GM19455 (cell line): ENCODE measurements around the gene PRKAR1B.
"Not testable (repeated sequence)": the region's sequence is repeated elsewhere in the genome, so short reads cannot be mapped to it uniquely, and the experiment has no call there.

Source experiments
- ATAC-seq: cut with Tn5 transposase; IDR thresholded peaks from one replicate; pipeline ENCODE4 v1.9.1; 2021; ENCODE audit not compliant: unreplicated experiment

PRKAR1B gene

DNA sequence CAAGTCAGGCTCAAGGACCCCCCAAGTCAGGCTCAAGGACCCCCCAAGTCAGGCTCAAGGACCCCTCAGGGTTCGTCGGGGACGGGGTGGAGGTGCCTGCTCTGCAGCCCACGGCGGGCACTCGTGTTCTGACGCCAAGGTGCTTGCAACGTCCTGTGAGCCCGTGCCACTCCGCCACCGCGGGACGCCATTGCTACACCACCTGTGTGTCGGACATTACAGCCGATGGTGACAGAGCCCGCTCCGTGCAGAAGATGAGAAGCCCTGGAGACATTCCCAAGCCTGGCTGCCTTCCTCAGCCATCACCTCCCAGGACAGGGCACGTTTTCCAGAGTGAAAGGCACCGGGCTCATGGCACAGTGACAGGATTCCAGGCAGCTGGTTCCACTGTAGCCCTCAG lies 98.3 kb downstream of the PRKAR1B start:
- no peak for ATAC-seq

DNA sequence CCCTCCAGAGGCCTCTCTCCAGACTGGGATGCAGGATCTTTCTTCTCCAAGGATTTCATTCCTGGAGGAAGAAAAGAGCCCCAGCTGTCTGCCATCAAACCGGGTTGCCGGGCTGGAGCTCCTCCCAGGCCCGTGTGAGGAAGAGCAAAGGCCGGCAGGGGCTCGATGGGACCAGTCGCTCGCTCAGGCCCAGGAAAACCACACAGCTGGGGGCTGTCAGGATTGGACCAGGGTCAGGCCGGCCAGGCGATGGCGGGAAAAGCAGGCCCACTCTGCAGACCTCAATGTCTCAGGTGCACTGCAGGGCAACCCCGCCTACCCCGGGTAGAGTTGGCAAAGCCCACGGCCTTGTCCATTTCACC lies 98.7 kb downstream of the PRKAR1B start:
- ATAC-seq, result no peak

DNA sequence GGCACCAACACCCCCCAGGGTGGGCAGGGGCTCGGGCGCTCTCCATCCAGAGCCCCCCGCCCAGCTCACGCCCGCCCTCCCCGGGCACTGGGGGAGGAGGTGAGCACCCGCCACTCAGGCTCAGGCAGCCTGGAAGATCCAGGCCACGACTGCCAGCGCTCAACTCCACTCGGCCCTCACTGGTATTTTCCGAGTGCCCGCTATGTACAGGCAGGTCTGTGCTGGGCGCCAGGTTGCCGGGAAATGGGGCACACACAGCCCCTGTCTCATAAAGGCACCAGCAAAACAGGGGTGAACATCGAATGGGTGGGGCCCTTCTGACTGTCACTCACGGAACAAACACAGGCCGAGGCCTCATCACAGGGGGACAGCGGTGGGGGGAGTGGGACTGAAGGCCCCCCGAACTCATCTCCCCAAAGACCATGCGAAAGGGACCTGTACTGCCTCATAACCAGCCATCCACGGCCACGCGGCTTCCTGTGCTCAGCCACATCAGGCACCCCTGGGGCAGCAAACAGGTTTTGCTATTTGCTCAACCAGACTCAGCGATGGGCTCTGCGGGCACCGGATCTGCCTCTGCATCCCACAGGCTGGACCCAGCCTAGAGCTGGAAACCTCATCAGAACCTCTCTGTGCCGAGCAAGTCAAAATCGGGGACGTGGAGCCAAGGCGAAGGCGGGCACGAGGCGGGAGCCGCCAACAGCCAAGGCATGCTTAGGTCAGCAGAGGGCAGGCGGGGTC lies 99.2 kb downstream of the PRKAR1B start:
- no peak for ATAC-seq

DNA sequence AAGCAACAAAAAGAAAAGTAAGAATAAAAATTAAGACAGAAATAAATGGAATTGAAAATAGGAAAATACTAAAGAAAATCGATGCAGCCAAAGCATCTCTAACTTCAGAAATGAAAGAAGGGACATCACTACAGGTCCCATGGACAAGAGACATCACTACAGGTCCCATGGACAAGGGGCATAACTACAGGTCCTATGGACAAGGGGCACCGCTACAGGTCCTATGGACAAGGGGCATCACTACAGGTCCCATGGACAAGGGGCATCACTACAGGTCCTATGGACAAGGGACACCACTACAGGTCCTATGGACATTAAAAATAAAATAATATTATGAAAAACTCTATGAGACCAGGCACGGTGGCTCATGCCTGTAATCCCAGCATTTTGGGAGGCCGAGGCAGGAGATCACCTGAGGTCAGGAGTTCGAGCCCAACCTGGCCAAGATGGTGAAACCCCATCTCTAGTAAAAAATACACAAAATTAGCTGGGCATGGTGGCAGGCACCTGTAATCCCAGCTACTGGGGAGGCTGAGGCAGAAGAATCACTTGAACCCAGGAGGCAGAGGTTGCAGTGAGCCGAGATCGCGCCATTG lies 101.6 kb downstream of the PRKAR1B start:
- ATAC-seq, result no peak

DNA sequence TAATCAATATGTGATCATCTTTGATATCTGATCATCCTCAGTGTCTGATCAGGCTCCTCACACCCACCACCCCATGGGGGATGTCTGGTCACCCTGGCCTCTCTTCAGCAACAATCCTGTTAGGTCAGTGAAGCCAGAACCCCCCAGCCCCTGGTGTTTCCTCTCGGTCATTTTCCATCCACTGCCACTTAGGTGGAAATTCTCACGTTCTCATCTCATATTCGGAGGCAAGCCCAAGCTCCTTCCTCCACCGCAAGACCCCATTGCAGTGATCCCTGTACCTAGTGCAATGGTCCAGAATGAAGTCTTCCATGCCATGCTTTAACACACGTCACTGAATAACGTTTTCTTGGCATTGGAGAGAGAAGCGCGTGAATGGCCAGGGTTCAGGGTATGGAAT lies 103.6 kb downstream of the PRKAR1B start:
- ATAC-seq, result no peak

DNA sequence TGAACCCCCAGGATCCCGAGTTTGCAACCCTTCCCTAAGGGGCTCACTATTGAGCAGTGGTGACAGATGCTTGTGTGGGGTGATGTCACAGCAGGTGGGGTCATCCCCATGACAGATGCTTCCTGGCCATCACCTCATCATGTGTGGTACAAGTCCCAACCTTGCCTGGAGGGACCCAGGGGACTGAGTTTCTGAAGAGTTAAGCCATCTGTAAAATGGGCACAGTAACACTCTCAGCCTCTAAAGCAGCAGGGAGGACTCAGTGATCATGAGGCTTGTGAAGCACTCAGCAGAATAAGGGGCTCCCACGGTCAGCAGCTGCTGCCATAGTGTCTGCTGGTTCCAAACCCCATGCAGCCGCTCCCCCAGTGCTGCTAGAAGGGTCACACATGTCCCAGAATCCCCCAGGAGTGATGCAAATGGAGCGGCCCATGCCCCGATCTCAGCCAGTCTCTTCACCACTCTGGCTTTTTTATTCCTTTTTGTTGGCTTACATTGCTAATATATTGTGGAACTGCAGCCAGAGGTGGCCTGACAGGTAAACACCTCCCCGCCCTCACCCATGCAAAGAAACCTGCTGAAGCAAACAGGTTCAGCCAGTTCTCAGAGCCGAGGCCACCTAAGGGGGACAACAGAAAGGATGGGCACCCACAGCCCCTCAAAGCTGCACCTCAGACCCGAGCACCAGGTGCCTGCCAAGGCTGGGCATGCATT lies 105.4 kb downstream of the PRKAR1B start:
- ATAC-seq, result no peak

DNA sequence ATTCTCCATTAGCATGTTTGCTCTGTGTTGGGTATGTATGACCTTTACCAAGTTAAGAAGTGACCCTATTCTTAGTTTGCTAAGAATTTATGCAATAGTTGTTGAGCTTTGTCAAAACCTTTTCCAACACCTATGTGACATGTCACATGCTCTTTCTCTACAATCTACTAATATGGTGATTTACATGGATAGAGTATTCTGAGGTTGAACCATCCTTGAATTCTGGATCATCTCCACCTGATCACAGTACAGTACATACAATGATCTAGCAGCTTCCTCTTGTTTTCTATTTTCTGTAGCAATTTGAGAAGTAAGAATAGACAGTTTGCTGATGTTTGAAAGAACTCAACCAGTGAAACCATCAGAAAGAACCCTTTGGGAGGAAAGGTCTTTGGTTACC lies 106.2 kb downstream of the PRKAR1B start:
- no peak for ATAC-seq

DNA sequence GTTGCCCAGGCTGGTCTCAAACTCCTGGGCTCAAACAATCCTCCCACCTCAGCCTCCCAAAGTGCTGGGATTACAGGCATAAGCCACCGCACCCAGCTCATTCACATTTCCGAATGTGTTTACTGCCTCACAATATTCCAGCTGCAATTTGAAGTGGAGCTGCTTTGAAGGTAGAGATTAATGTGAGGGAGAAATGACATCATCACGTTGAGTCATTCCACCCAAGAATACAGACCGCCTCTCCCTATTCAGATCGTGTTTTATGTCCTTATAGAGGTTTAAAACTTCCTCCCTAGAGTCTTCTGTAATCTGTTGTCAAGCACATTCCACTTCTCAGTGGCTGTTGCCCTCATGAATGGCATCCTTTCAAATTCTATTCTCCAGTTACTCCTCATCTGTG lies 107.0 kb downstream of the PRKAR1B start:
- ATAC-seq, result no peak

DNA sequence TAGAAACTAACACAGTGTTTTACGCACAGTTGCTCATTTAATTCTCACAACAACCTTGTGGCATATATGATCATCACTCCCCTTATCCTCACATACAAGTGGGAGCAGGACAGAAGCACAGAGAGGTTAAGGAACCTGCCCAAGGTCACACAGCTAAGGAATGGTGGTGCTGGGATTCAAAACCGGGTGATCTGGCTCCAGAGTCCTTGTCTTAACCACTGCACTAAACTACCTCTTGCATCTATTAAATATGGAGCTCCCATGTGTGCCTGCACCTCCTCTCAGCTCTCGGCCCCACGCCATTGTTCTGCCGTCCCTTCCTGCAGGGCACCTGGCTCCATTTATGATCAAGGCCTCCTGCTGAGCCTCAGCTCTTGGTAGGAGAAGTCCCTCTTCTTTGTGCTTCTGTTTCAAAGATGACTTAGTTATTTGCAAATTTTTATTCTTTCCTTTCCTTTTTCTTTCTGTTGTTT lies 107.7 kb downstream of the PRKAR1B start:
- ATAC-seq, result no peak

DNA sequence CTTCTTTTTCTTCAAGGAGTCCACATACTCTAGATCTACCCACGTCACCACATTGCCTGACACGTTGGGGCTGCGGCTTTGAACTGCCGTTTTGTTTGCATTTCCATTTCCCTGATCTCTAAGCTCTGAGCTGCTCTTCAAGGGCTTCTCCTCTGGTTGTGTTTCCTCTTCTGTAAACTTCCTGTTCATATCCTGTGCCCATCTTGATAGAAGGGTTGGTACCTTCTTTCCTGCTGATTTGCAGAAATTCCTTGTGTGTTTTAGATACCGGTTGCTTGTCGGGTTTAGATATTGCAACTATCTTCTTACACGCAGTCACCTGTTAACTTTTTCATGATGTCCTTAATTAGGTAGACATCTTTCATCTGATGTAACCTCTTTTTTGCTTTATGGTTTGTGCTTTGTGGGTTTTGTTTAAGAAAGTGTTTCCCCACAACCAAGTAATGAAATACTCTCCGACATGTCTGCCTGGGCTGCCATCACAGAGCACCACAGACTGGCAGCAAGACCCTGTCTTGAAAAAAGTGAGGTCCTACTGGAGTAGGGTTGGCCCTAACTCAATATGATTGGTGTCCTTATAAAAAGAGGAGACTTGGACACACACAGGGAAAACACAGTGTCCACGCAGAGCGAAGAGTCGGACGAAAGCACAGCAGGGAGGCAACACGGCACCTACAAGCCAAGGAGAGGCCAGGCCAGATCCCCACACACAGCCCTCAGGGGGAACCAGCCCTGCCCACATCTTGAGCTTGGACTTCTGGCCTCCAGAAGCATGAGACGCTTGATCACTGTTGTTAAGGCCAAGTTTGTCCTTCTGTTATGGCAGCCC lies 108.3 kb downstream of the PRKAR1B start:
- no peak for ATAC-seq

DNA sequence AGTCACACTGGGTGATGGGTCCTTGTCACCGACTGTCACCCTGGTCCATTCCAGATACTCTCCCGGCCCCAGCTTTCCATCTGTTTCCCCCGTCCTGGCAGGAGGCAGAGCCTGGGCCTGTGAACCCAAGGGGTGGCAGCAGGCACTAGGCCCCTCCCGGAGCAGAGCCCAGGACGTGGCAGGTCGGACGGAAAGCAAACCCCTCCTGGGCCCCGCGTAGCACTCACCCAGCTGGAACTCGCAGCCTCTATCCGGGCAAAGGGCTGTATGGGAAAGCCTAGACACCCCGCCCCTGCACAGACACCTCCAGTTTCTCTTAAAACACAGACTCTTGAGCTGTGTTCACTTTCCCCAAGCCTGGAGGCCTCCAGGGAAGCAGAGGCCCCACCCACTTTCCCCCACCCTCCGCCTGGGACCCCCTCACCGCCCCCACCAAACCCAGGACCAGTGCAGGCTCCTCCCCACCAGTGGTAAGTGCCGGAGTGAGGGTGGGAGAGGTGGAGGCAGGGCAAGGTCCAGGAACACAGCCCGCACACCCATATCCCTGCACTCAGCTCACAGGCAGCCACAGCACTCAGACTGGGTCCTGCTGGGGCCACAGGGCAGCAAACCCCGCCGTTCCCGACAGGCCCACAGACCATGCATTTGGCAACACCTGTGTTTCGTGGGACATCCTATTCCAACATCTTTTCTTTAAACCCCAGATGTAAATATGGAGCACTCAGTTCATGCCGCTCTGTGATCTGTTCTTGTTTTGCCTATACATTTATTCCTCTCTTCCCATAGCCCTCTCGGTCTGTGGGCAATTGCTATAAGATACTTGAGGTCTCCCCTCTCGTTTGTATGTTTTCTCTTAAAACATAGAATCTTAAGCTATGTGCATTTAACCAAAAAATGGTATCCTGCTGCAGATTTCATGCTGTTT lies 109.2 kb downstream of the PRKAR1B start:
- no peak for ATAC-seq

DNA sequence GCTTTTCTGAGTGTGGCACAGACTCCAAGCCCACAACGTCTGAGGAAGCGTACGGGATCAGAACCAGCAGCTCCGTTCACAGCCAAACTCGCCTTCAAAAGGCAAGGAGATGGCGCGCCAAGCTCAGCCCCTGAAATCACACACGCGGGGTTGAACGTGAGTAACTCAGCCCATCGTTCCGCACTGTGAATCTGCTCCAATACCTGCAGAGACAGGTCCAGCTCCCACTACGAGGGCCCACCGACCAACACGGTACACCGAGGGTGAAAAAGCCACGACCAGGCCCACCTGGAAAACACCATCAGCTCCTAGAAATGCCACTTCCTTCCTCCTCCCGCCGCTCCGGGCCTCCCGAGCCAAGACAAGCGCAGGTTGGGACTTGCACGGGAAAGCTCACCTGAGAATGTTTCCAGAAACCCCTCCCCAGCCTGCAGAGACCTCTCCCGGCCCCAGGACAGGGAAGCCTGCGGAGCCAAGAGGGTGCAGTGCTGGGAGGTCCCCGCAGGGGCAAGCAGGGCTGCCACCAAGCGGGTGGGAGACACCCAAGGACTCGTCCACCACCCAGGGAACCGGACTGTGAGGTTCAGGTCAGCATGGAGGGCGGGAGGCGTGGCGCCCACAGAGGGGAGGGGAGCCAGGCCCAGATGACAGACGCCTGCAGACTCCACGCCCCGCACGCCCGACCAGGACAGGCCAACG lies 113.5 kb downstream of the PRKAR1B start:
- ATAC-seq, result no peak

DNA sequence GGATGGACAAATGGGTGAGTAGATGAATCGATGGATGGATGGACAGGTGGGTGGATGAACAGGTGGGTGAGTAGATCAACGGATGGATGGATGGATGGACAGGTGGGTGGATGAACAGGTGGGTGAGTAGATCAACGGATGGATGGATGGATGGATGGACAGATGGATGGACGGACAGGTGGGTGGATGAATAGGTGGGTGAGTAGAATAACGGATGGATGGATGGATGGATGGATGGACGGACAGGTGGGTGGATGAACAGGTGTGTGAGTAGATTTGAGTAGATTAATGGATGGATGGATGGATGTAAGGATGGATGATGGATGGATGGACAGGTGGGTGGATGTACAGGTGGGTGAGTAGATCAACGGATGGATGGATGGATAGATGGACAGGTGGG lies 115.2 kb downstream of the PRKAR1B start:
- not testable (repeated sequence) for ATAC-seq

DNA sequence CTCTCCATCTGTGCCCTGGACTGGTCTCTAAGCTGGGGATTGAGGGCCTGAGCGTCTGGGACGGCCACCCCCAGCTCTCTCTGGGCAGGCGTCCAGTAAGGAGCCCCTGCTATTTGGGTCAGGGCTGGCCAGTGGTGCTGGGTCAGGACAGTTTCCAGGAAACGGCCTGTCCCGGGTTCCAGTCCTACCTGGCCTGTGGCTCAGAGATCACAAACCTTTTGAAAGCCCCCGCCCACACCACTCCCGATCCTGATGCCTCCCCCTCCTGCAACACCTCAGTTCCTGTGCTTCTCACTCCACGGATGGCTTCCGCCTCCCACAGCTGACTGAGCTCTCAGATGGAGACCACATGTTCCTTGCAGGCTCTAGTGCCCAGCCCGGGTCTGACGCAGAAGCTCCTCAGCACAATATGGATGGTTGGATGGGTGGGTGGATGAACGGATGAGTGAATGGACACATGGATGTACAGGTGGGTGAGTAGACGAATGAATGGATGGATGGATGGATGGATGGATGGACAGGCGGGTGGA lies 115.7 kb downstream of the PRKAR1B start:
- ATAC-seq, result no peak

DNA sequence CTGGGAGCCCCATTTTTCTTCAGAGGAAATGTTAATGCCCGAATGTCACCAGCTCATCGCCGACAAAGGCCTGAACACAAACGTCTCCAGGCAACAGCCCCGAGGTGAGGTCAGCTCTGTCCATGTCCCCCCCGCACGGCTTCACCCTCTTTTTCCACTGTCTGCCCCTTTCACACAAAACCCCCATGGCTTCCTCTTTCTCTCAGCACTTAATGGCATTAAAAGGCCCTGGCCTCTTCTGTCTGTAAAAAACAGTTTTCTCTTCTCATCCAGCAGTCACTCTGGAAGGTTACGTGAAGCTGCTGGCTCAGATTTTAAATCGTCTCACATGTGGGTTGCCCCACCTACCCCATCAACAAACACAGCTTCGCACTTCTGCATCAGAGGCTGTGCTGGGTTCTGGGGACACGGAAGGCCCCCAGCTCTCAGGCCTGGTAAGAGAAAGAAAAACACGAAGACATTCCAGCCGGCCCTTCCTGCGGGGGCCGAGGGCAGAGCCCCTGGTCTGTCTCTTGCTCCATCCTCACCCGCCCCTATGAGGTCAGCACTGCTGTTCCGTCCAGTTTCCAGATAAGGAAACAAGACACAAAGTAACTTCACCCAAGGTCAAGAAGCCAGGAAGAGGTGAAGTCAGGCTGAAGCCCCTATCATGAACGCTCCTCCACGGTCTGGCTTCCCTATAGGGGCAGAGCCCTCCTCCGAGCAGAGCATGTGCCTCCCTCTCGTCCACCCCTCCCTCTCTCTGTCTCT lies 116.4 kb downstream of the PRKAR1B start:
- no peak for ATAC-seq

DNA sequence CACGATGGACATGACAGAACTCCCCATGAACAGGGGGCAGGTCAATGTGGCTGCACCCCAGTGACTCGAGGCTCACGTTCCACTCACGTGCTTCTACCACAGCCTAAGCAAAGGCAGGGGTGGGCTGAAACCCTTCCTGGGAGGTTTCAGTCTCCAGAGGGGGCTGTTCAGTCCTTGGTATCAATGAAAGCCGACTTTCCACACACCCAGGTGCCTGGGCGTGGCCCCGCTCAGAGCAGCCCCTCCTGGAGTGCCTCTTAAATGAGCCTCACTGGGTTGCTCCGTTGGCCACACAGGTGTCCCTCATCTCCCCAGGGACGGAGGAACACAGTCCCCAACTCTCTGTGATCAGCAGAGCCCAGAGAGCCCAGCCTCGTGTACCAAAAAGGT lies 116.9 kb downstream of the PRKAR1B start:
- no peak for ATAC-seq

DNA sequence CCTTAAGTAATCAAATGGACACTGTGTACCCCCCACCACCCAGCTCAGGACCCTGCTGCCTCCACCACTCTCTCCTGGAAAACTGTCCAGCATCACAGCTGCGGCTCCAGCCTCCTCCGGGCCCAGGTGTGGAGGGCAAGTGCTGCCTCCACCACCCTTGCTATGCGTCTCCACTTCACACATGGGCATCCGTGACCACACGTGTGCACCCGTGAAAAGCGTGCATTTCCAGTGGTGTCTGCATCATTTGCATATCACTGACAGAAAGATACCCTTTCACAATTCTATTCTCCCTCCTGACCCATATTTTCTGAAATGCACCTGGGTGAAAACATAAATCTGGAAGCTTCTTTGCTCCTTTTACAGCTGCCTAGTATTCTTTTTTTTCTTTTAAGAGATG lies 117.7 kb downstream of the PRKAR1B start:
- no peak for ATAC-seq

DNA sequence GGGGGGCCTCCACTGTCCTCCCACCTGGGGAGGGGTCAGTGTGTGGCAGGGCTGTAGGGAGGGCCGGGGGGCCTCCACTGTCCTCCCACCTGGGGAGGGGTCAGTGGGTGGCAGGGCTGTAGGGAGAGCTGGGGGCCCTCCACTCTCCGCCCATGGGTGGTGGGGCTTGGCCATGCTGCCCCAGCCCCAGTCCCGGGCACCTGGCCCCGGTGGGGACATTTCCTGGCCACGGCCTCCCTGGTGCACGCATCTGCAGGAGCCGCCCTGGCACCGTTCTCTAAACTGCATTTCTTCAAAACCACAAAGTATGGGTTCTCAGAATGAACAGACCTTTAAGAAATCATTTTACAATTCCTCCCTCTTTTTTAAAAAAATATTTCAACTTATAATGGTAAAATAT lies 118.1 kb downstream of the PRKAR1B start:
- ATAC-seq, result no peak

DNA sequence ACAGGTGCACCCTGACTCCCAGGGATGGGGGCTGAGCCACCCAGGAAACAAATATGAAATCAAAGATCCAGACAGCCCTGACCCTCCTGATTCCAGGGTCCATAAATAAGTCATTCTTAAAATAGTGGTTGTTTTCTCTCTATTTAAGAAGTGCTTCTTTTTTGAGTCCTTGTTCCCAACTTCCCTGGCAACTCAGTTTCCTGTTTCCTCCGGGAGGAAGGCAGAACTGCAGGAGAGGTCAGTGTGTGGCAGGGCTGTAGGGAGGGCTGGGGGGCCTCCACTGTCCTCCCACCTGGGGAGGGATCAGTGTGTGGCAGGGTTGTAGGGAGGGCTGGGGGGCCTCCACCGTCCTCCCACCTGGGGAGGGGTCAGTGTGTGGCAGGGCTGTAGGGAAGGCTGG lies 118.7 kb downstream of the PRKAR1B start:
- no peak for ATAC-seq
